ENCODE measurements around the gene PLEKHG5. TPM values are rescaled to one million over a fixed set of nuclear protein-coding genes. Genes with fewer than 3 reads are reported as not detected.
A peak's percentile ranks its signal among the peaks of the same experiment; 100 is the strongest.

Gene PLEKHG5
- total RNA-seq, 4 donors from 2014 or later, result 1.2 to 2.3 (median 1.6) TPM

DNA sequence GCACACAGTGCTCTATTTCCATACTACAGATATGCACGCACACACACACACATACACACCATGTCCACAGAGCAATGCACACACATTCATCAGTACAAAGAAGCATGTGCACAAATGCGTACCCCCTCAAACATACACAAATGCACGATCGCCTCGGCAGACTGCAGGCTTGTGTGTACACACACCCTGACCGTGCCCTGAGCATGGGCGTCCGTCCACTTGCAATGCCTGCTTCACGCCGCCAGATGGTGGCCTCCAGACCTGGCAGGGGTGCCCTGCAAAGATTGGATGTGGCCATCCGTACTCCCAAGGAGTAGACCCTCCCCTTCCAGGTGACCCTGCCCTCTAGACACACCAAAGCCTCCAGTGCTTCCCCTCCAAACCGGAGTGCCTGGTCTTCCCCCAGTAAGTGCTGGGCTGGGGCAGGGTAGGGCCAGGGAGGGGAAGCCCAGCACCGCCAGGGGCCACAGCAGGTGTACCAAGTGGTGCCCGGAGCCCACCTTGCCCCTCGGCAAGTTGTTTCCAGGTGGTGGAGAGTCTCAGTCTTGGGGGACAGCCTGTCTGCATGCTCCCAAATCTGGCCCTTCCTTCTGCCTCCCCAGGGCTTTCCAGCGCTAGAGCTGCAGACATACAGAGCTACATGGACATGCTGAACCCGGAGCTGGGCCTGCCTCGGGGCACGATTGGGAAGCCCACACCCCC is 46.3 kb downstream of the PLEKHG5 start:
- H3K27me3 ChIP-seq, result peaks cover 45 to 58% (median 51%) of the 10 kb centered on the region in 3 donors

DNA sequence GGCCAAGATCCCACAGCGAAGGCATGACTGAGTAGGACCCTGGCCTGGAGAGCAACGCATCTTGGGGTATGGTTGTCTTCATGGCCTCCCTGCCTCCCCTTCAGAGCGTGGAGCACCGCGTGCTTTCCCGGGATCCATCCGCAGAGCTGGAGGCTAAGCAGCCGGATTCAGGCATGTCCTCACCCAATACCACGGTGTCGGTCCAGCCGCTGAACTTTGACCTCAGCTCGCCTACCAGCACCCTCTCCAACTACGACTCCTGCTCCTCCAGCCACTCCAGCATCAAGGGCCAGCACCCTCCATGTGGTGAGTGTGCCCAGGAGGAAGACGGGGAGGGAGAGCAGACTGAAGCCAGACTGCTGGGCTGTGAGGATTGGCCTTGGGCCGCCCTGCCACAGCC is 47.1 kb downstream of the PLEKHG5 start:
- H3K4me1 ChIP-seq, result peaks cover 0 to 5% of the 10 kb centered on the region in 2 donors
- in situ Hi-C loops (cut with MboI; ENCODE audit: low sequenced_read_pairs in 4 of 4) (no loop called here), intact Hi-C loops (cut with DNase I; ENCODE audit: low total_unique reads) (no loop called here)
- no peaks in the 10 kb centered on the region for H3K36me3 ChIP-seq
- H3K4me3 ChIP-seq, result no peak overlapping the region
- ATAC-seq, result no peak
- TF ChIP-seq, protein P1, sequence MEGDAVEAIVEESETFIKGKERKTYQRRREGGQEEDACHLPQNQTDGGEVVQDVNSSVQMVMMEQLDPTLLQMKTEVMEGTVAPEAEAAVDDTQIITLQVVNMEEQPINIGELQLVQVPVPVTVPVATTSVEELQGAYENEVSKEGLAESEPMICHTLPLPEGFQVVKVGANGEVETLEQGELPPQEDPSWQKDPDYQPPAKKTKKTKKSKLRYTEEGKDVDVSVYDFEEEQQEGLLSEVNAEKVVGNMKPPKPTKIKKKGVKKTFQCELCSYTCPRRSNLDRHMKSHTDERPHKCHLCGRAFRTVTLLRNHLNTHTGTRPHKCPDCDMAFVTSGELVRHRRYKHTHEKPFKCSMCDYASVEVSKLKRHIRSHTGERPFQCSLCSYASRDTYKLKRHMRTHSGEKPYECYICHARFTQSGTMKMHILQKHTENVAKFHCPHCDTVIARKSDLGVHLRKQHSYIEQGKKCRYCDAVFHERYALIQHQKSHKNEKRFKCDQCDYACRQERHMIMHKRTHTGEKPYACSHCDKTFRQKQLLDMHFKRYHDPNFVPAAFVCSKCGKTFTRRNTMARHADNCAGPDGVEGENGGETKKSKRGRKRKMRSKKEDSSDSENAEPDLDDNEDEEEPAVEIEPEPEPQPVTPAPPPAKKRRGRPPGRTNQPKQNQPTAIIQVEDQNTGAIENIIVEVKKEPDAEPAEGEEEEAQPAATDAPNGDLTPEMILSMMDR (IDR thresholded peaks at IDR 0.05 in 4 of 5, conservative IDR thresholded peaks at IDR 0.05 in 1 of 5), result no peak
- TF ChIP-seq POLR2A (IDR thresholded peaks at IDR 0.05), result no peak
- DNase-seq, result no peak
- no peak overlapping the region for H3K27ac ChIP-seq
- H3K27me3 ChIP-seq, result peaks cover 42 to 58% (median 51%) of the 10 kb centered on the region in 3 donors
- H3K9me3 ChIP-seq, result no peaks in the 10 kb centered on the region

More for the DNA sequence above, 46.3 kb downstream of the PLEKHG5 start:
- Histone ChIP-seq H3K27ac (no peak overlapping the region), H3K4me3 (no peak overlapping the region), H3K9me3 (no peaks in the 10 kb centered on the region), H3K36me3 (no peaks in the 10 kb centered on the region), H3K4me1 (peaks cover 0 to 5% of the 10 kb centered on the region in 2 donors)
- in situ Hi-C loops (cut with MboI; ENCODE audit: low sequenced_read_pairs in 4 of 4) (no loop called here), intact Hi-C loops (cut with DNase I; ENCODE audit: low total_unique reads) (no loop called here)
- no peak for TF ChIP-seq POLR2A (IDR thresholded peaks at IDR 0.05)
- TF ChIP-seq, protein P1 (IDR thresholded peaks at IDR 0.05 in 4 of 5, conservative IDR thresholded peaks at IDR 0.05 in 1 of 5), result peak in 2 of 5 experiments; percentile 13 to 21
- DNase-seq (no peak), ATAC-seq (no peak)

DNA sequence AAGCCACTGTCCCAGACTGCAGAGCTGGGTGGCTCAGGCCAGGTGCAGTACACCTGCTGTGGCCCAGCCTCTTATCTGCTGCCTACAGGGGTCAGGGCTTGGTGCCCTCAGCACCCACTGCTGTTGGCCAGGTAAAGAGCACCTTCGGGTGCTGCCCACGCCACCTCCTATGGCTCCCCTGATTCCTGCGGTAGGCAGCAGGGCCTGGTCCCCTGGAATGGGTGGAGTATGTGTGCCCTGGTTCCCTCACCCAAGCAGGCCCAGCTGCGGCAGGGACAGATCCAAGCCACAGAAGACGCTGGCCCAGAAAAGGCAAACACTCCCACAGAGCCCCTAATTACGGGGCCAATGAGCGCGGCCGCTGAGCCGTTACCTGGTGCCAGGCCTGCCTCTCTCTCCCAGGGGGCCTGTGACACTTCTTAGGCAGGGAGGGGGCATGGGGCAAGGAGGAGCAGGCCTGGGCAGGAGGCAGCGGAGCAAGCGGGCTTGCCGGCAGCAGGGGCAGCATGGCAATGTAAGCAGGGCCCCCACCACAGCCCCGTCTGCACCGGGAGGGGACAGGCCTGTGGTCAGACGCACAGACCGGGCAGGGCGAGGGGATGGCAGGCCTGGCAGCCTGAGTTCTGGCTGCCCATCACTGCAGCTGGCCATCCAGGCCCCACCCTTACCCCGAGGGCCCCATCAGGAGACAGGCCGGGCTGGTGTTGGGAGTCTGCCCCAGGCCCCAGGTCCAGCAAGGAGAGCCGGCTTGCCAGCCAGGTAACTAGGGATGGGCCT is 47.9 kb downstream of the PLEKHG5 start:
- DNase-seq, result no peak
- H3K27me3 ChIP-seq, result peaks cover 42 to 57% (median 47%) of the 10 kb centered on the region in 3 donors
- ATAC-seq, result no peak

DNA sequence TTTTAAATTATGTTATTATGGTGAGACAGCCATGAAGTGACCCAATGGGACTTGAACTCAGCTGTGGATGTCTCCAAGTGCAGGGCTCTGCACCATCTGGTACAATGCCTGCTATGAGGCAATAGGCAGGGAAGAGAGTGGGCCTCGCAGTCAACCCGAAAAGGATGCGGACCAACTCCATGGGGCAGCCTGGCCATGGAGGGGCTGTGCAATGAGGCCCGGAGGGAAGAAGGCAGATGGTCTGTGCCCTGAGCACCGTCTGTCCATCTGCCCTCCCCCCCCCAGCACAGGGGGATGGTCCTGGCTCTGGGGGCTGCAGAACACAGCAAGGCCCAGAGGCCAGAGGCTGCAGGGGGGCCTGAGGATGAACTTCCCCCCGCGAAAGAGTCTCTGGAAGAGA is 49.9 kb downstream of the PLEKHG5 start:
- in situ Hi-C loops (cut with MboI; ENCODE audit: low sequenced_read_pairs in 4 of 4) (no loop called here), intact Hi-C loops (cut with DNase I; ENCODE audit: low total_unique reads) (no loop called here)
- no peak overlapping the region for H3K27ac ChIP-seq
- TF ChIP-seq POLR2A (IDR thresholded peaks at IDR 0.05), result no peak
- TF ChIP-seq, protein P1 (IDR thresholded peaks at IDR 0.05 in 4 of 5, conservative IDR thresholded peaks at IDR 0.05 in 1 of 5), result no peak
- H3K36me3 ChIP-seq, result no peaks in the 10 kb centered on the region
- no peak overlapping the region for H3K4me3 ChIP-seq
- ATAC-seq (no peak), DNase-seq (no peak)
- no peaks in the 10 kb centered on the region for H3K4me1 ChIP-seq
- peaks cover 28 to 50% (median 46%) of the 10 kb centered on the region in 3 donors for H3K27me3 ChIP-seq
- H3K9me3 ChIP-seq, result no peaks in the 10 kb centered on the region

More for the DNA sequence above, 47.9 kb downstream of the PLEKHG5 start:
- TF ChIP-seq POLR2A (IDR thresholded peaks at IDR 0.05), result no peak
- TF ChIP-seq, protein P1 (IDR thresholded peaks at IDR 0.05 in 4 of 5, conservative IDR thresholded peaks at IDR 0.05 in 1 of 5), result no peak
- Histone ChIP-seq H3K4me3 (no peak overlapping the region), H3K4me1 (peaks cover 0 to 5% of the 10 kb centered on the region in 2 donors), H3K36me3 (no peaks in the 10 kb centered on the region), H3K27ac (no peak overlapping the region), H3K9me3 (no peaks in the 10 kb centered on the region)
- in situ Hi-C loops (cut with MboI; ENCODE audit: low sequenced_read_pairs in 4 of 4) (no loop called here), intact Hi-C loops (cut with DNase I; ENCODE audit: low total_unique reads) (no loop called here)
